Sigmoid colon (tissue), 4 donors: ENCODE measurements around the gene RBM33.

Source experiments
- EP300 ChIP-seq, 4 donors: sonication (generic); formaldehyde crosslinking; IDR thresholded peaks; one replicate each; pipeline ENCODE4 v1.6.1; 2017; ENCODE audit warnings: antibody characterized with exemption in 4 of 4
- POLR2AphosphoS5 ChIP-seq, 4 donors: sonication (generic); formaldehyde crosslinking; IDR thresholded peaks; one replicate each; pipeline ENCODE4 v1.6.1; 2017; ENCODE audit warnings: antibody characterized with exemption in 4 of 4
- TF ChIP-seq, protein P1 (sequence below), 4 experiments: fragments of 450-650 bp in 3 of 4; fragments of 200-600 bp in 1 of 4; IDR thresholded peaks; one replicate each; pipeline ENCODE4 v1.5.1; 2016 to 2019; ENCODE audit warnings: antibody characterized with exemption in 4 of 4, mild to moderate bottlenecking in 3 of 4, moderate library complexity in 2 of 4

DNA sequence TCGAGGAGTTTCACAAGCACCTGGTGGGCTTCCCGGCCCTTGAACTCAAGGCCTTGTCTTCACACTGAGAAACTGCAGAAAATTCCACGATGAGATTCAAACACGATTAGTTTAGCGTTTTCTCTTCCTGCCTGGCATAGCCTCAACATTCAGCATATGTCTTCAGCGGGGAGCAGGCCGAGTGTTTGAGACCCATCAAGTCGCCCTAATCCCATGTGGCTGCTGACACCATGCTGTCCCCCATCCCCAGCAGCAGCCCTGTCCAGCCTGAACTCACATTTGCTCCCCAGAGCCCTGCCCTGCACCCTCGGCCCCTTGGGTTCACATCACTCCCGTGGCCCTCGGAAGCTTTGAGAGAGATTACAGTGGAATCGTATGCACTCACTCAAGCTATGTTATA is 35.3 kb upstream of the RBM33 start:
- TF ChIP-seq, protein P1, sequence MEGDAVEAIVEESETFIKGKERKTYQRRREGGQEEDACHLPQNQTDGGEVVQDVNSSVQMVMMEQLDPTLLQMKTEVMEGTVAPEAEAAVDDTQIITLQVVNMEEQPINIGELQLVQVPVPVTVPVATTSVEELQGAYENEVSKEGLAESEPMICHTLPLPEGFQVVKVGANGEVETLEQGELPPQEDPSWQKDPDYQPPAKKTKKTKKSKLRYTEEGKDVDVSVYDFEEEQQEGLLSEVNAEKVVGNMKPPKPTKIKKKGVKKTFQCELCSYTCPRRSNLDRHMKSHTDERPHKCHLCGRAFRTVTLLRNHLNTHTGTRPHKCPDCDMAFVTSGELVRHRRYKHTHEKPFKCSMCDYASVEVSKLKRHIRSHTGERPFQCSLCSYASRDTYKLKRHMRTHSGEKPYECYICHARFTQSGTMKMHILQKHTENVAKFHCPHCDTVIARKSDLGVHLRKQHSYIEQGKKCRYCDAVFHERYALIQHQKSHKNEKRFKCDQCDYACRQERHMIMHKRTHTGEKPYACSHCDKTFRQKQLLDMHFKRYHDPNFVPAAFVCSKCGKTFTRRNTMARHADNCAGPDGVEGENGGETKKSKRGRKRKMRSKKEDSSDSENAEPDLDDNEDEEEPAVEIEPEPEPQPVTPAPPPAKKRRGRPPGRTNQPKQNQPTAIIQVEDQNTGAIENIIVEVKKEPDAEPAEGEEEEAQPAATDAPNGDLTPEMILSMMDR (IDR thresholded peaks at IDR 0.05), result no peak
- TF ChIP-seq EP300 (IDR thresholded peaks at IDR 0.05) (no peak), POLR2AphosphoS5 (IDR thresholded peaks at IDR 0.05) (no peak)
